AG09319 (cell line): ENCODE data around the gene HSD17B14.

Experiments used
- DNase-seq: peaks from one replicate; pipeline ENCODE4 v3.0.0-alpha.2; 2010; ENCODE audit warnings: low read depth; ENCODE audit errors: extremely low read depth
- CTCF ChIP-seq: IDR thresholded peaks from 2 replicates; pipeline ENCODE4 v1.5.1; 2011; ENCODE audit warnings: low read depth, mild to moderate bottlenecking, inconsistent platforms, low read length, moderate library complexity

HSD17B14 gene

GRCh38 chr19:48819366-48819816 is 16.9 kb downstream of the HSD17B14 start:
- DNase-seq, result peak; percentile 98
- no peak for TF ChIP-seq CTCF

GRCh38 chr19:48818234-48818820 is 18.0 kb downstream of the HSD17B14 start:
- no peak for DNase-seq
- no peak for TF ChIP-seq CTCF

- TF ChIP-seq CTCF, result no peak
- no peak for DNase-seq
These were observed 18.6 kb downstream of the HSD17B14 start for GRCh38 chr19:48817585-48818124.

GRCh38 chr19:48815870-48816501 is 20.3 kb downstream of the HSD17B14 start:
- DNase-seq, result no peak
- no peak for TF ChIP-seq CTCF

- no peak for TF ChIP-seq CTCF
- DNase-seq, result no peak
These were observed 21.4 kb downstream of the HSD17B14 start for GRCh38 chr19:48814895-48815294.

- TF ChIP-seq CTCF, result no peak; the same call in 1 of the 2 replicates
- no peak for DNase-seq
These were observed 23.0 kb downstream of the HSD17B14 start for GRCh38 chr19:48813123-48813913.
